HEK293T (cell line): ENCODE measurements around the gene TMEM273.

Experiments used
- CTCF ChIA-PET: fragments of 350-600 bp; formaldehyde crosslinking; extraction: SDS; loops from one replicate; lab custom pipeline; 2021; ENCODE audit warnings: antibody characterized with exemption, inconsistent platforms; lab: Yijun Ruan, JAX
- POLR2A ChIA-PET: fragments of 350-600 bp; formaldehyde crosslinking; extraction: SDS; loops from one replicate; lab custom pipeline; 2020; ENCODE audit warnings: antibody characterized with exemption, inconsistent platforms; lab: Yijun Ruan, JAX
- DNase-seq: peaks from one replicate; pipeline ENCODE4 v3.0.0; 2012; ENCODE audit warnings: mixed read lengths; ENCODE audit errors: extremely low spot score
- ARNT ChIP-seq: fragments of 450-650 bp; IDR thresholded peaks from 2 replicates; pipeline ENCODE4 v1.6.1; 2017; ENCODE audit warnings: mild to moderate bottlenecking
- BHLHE40 ChIP-seq: fragments of 450-650 bp; IDR thresholded peaks from 2 replicates; pipeline ENCODE4 v1.6.1; 2016; ENCODE audit warnings: mild to moderate bottlenecking, moderate library complexity, borderline replicate concordance
- CTBP1 ChIP-seq: fragments of 450-650 bp; IDR thresholded peaks from 2 replicates; pipeline ENCODE4 v1.6.1; 2016; ENCODE audit warnings: borderline replicate concordance
- ELF4 ChIP-seq: fragments of 450-650 bp; IDR thresholded peaks from 2 replicates; pipeline ENCODE4 v1.6.1; 2017; ENCODE audit warnings: antibody characterized with exemption
- FOXA1 ChIP-seq: fragments of 450-650 bp; IDR thresholded peaks from 2 replicates; pipeline ENCODE4 v1.6.1; 2016; ENCODE audit warnings: mild to moderate bottlenecking
- FOXK2 ChIP-seq: fragments of 450-650 bp; IDR thresholded peaks from 2 replicates; pipeline ENCODE4 v1.6.1; 2016; ENCODE audit warnings: mild to moderate bottlenecking
- FOXM1 ChIP-seq: fragments of 450-650 bp; IDR thresholded peaks from 2 replicates; pipeline ENCODE4 v1.6.1; 2017; ENCODE audit warnings: mild to moderate bottlenecking, borderline replicate concordance
- HDGF ChIP-seq: fragments of 450-650 bp; IDR thresholded peaks from 2 replicates; pipeline ENCODE4 v1.6.1; 2017; ENCODE audit warnings: antibody characterized with exemption, borderline replicate concordance
- L3MBTL2 ChIP-seq: fragments of 450-650 bp; conservative IDR thresholded peaks from 2 replicates; pipeline ENCODE4 v1.6.1; 2016; ENCODE audit warnings: mild to moderate bottlenecking
- LEF1 ChIP-seq: fragments of 450-650 bp; IDR thresholded peaks from 2 replicates; pipeline ENCODE4 v1.6.1; 2017; ENCODE audit warnings: mild to moderate bottlenecking, borderline replicate concordance
- NFRKB ChIP-seq: fragments of 450-650 bp; IDR thresholded peaks from 2 replicates; pipeline ENCODE4 v1.6.1; 2016; ENCODE audit warnings: mild to moderate bottlenecking, moderate library complexity
- SP1 ChIP-seq: fragments of 450-650 bp; IDR thresholded peaks from 2 replicates; pipeline ENCODE4 v1.6.1; 2017
- SUZ12 ChIP-seq: fragments of 450-650 bp; IDR thresholded peaks from 2 replicates; pipeline ENCODE4 v1.6.1; 2016; ENCODE audit warnings: mild to moderate bottlenecking
- TARDBP ChIP-seq: fragments of 450-650 bp; IDR thresholded peaks from 2 replicates; pipeline ENCODE4 v1.6.1; 2016
- ZNF384 ChIP-seq: fragments of 450-650 bp; IDR thresholded peaks from 2 replicates; pipeline ENCODE4 v1.6.1; 2016
- TF ChIP-seq, protein P1 (sequence below): fragments of 450-650 bp; IDR thresholded peaks from 2 replicates; pipeline ENCODE4 v1.6.1; 2016

TMEM273 gene

DNA sequence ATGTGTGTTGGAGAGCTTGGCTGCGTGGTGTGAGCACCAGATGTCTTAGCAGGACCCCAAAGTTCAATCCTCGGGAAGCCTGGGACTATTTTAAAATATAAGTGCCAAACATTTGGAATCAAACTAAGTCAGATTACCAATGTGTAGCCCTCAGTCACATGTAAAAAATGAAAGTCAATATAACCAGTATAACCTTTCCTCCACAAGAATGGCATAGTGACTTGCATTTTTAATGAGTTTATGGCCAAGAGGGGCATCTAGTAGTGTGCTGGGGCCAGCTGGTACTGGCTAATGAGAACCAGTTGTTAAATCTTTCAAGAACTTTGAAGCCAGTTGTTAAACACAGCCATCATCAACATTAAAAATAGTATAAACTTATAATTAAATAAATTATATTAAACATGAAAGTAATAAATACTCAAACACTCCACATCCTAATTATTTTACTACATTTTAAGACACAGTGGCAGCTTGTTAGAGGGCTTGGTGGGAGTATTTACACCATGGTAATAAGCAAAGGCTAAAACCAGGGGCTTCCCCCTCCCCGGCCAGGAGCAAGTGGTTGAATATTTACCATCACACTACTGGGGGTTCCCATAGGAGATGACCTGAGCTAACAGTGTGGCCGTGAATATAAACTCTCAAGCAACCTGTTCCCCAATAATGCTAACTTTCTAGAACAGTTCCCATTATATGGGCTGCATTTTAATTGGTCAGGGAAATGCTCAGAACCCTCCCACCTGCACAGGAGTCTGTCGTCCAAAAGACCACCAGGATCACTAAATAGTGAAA, 46.5 kb downstream of the TMEM273 start:
- ChIA-PET CTCF (no interaction called here), POLR2A (no interaction called here)
- DNase-seq: no peak
- no peak for TF ChIP-seq TARDBP
- no peak for TF ChIP-seq ARNT
- TF ChIP-seq FOXK2: no peak
- no peak for TF ChIP-seq SUZ12

DNA sequence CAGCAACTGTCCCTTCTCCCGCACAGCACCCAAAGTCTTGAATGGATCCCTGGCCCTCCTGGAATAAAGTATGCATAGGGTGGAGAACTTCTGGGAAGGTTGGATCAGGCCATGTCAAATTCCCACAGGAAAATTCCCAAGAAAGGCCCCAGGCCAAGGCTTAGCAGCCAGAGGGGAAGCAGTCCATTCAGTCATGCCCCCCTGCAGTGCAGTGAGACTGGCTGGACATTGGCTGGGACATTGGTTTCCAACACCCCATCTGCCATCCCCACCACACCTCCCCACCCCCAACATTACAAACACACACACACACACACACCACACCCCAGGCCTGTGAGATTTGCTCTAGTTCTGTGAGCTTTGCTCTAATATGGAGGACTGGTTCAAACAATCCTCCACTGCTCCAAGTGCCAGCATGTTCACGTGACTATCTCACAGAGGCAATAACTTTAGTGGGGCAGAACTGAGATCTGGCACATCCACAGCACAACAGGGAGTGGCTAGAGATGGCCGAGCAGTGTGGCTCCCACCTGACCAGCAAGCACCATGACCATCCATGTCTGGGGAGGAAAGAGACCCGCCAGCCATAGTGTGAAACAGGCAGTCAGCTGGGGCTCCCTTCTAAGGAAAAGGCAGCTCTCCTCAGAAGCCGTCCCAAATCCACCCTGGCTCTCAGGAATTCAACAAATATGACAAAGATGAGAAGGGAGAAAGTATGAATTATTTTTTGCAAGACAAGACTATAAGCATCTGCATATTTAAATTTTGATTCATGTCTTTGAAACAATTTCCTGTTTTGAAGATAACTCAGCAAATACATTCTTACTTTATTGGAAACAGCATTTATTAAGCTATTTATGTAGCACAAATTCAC, 47.6 kb downstream of the TMEM273 start:
- ChIA-PET CTCF (interaction anchor here (1.3 kb wide), 1 partner anchor 12 kb away, joined by 3 read pairs; no protein-coding TSS in a partner anchor), POLR2A (no interaction called here)
- no peak for DNase-seq
- TF ChIP-seq CTBP1 (no peak), L3MBTL2 (no peak), ZNF384 (no peak), FOXK2 (no peak), SP1 (no peak), NFRKB (no peak), ELF4 (no peak), SUZ12 (no peak), BHLHE40 (no peak), FOXA1 (no peak), HDGF (no peak), ARNT (no peak), FOXM1 (no peak), LEF1 (no peak), TARDBP (no peak)
- TF ChIP-seq, protein P1, sequence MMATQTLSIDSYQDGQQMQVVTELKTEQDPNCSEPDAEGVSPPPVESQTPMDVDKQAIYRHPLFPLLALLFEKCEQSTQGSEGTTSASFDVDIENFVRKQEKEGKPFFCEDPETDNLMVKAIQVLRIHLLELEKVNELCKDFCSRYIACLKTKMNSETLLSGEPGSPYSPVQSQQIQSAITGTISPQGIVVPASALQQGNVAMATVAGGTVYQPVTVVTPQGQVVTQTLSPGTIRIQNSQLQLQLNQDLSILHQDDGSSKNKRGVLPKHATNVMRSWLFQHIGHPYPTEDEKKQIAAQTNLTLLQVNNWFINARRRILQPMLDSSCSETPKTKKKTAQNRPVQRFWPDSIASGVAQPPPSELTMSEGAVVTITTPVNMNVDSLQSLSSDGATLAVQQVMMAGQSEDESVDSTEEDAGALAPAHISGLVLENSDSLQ: no peak

DNA sequence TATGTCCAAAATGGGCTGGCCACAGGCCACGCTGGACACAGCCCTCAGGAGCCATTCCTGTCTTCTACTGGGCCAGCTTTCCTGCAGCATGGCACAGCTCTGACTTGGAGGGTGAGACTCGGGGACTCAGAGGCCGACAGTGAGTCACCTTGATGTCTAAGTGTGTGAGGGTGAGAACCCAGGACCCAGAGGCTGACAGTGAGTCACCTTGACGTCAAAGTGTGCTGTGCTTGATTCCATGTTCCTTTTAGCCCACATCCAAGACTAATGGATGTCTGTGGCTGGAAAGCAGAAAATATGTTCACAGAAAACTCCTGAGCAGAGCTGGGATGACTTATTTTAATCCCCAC, 48.4 kb downstream of the TMEM273 start:
- no peak for DNase-seq
- ChIA-PET POLR2A (no interaction called here), CTCF (interaction anchor here (1.3 kb wide), 1 partner anchor 12 kb away, joined by 3 read pairs; no protein-coding TSS in a partner anchor)
- TF ChIP-seq ELF4 (no peak), HDGF (no peak), L3MBTL2 (no peak), FOXK2 (no peak)
- TF ChIP-seq, protein P1: no peak

DNA sequence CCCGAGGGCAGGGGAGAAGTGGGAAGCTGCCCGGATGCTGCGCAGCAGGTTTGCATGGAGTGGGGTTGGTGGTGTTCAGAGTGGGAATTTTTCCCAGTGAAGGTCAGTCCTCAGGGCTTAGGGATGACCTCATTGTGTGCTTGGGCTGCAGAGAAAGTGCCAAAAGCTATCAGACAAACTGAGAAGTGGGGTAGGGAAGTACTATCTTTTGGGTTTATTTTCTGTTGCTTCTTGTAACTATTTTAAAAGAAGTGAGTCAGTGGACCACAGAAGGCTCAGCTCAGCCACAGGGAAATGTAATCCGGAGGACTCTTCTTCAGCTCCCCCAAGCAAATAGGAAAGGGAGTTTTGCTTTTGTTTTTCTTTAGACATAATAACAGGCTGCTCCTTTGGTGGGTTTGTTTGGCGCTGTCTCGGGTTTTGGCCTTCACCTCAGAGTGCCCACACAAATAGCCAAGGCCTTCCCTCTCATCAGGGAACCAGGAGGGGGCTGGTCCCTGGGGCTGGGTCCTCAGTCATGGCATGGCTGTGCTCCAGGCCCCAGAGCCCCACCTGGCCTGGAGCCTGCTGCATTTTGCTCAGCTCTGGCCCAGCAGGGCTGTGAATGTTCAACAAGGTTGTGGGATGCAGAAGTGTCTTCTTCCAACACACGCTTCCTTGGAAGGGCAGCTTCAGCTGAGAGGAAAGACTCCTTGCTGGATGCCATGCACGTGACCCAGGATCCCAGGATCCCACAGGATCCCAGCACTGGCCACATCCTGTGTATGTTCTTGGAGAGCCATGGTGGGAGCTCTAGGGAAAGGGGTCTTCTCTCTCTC, 49.0 kb downstream of the TMEM273 start:
- ChIA-PET CTCF (interaction anchor here (0.5 to 1.3 kb wide), 2 partner anchors 11 to 157 kb away, joined by 3 read pairs; no protein-coding TSS in a partner anchor), POLR2A (no interaction called here)
- DNase-seq: no peak
- TF ChIP-seq FOXA1: no peak
- TF ChIP-seq FOXM1: no peak
- TF ChIP-seq ELF4: no peak
- no peak for TF ChIP-seq CTBP1
- no peak for TF ChIP-seq NFRKB
- no peak for TF ChIP-seq SUZ12

DNA sequence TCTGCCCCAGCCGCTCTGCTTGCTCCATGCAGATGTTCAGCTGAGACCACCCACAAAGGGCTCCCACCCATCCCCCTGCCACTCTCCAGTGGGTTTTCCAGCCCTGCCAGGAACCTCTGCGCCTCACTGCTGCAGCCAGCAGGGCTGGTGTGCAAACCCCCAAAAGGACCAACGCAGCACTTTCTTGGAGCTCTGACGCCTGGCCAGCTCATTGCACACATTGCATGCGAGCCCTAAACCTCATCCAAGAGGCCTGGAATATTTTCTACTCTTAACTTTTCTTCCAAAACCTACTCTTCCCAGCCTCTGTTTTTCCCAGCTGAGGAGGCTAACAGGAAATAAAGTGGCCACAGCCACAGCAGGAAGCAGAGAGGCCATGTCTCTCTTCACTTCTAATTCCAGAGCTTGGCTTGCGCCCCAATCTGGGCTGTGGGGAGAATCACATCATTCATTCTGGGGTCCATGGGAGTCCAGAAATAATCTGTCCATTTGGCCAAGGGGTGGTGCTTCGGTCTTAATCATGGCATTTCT, 49.8 kb downstream of the TMEM273 start:
- no peak for DNase-seq
- POLR2A ChIA-PET: no interaction called here
- CTCF ChIA-PET: no interaction called here
- TF ChIP-seq HDGF (no peak), LEF1 (no peak), ELF4 (no peak), SUZ12 (no peak), SP1 (no peak), L3MBTL2 (no peak), BHLHE40 (no peak), CTBP1 (no peak), FOXA1 (no peak), ARNT (no peak), FOXM1 (no peak), FOXK2 (no peak), NFRKB (no peak), TARDBP (no peak), ZNF384 (no peak)
- TF ChIP-seq, protein P1: no peak
